Upper lobe of left lung (tissue), 6 donors: ENCODE results near the gene CARMIL3. TPM values are rescaled to one million over a fixed set of nuclear protein-coding genes. Genes with fewer than 3 reads are reported as not detected.
A peak's percentile ranks its signal among the peaks of the same experiment; 100 is the strongest.

Experiments
- ATAC-seq, 2 donors: fragments of 200-7000 bp; cut with Tn5 transposase; one replicate each; pipeline ENCODE4 v1.9.1; 2022; ENCODE audit warnings: mild to moderate bottlenecking in 2 of 2, moderate library complexity in 2 of 2; ENCODE audit not compliant: low FRiP score in 2 of 2
- DNase-seq, 2 donors: peaks; one replicate each; pipeline ENCODE4 v3.0.0-alpha.2; 2019 to 2020
- H3K27ac ChIP-seq, 4 donors: fragments of 200-600 bp; sonication (generic); one replicate each; pipeline ENCODE4 v1.5.1; 2016 to 2019
- H3K27me3 ChIP-seq, 4 donors: fragments of 200-600 bp; sonication (generic); one replicate each; pipeline ENCODE4 v1.5.1; 2017 to 2019
- H3K36me3 ChIP-seq, 4 donors: fragments of 200-600 bp; sonication (generic); one replicate each; pipeline ENCODE4 v1.5.1; 2016 to 2019
- H3K4me1 ChIP-seq, 4 donors: fragments of 200-600 bp; sonication (generic); one replicate each; pipeline ENCODE4 v1.5.1; 2018 to 2019
- H3K4me3 ChIP-seq, 4 donors: fragments of 200-600 bp; sonication (generic); one replicate each; pipeline ENCODE4 v1.5.1; 2017 to 2019; ENCODE audit warnings: mild to moderate bottlenecking in 2 of 4, moderate library complexity in 1 of 4
- H3K9me3 ChIP-seq, 4 donors: fragments of 200-600 bp; sonication (generic); one replicate each; pipeline ENCODE4 v1.5.1; 2018 to 2019
- CTCF ChIP-seq, 6 experiments: fragments of 450-650 bp in 4 of 6; fragments of 200-600 bp in 2 of 6; sonication (generic) in 2 of 6; IDR thresholded peaks; one replicate each; pipeline ENCODE4 v1.5.1; 2016 to 2019; ENCODE audit warnings: antibody characterized with exemption in 6 of 6
- EP300 ChIP-seq, 4 donors: sonication (generic); formaldehyde crosslinking; IDR thresholded peaks; one replicate each; pipeline ENCODE4 v1.5.1; 2017; ENCODE audit warnings: antibody characterized with exemption in 4 of 4, control low read depth in 2 of 4
- POLR2A ChIP-seq, 4 donors: fragments of 450-650 bp; IDR thresholded peaks; one replicate each; pipeline ENCODE4 v1.5.1; 2016 to 2017; ENCODE audit warnings: antibody characterized with exemption in 4 of 4, mild to moderate bottlenecking in 2 of 4
- POLR2AphosphoS5 ChIP-seq, 2 donors: sonication (generic); formaldehyde crosslinking; IDR thresholded peaks; one replicate each; pipeline ENCODE4 v1.5.1; 2017; ENCODE audit warnings: antibody characterized with exemption in 2 of 2
- WGBS, 2 donors: methylation state at CpG; one replicate each; pipeline ENCODE4 v1.1.5; 2017 to 2018; 5-methylcytosine and 5-hydroxymethylcytosine counted together
- total RNA-seq, 6 donors: library from RNA; depleted of rRNA in 4 of 6; stranded (reverse); fragments of >200 nt in 4 of 6; gene quantifications; one replicate each; pipeline versions ENCODE4 v1.1.0 to v1.2.1, GENCODE V29; 2016 to 2021
- donor health status: DM: no; HTN: no; CAD: no; lungs with moderate emphysema.
- donor health status: DM: no; HTN: yes; CAD: no; lungs with severe emphysema.

Gene CARMIL3
- total RNA-seq, 6 donors from 2014 or later: 0.39 to 15.7 (median 1.2) TPM

DNA sequence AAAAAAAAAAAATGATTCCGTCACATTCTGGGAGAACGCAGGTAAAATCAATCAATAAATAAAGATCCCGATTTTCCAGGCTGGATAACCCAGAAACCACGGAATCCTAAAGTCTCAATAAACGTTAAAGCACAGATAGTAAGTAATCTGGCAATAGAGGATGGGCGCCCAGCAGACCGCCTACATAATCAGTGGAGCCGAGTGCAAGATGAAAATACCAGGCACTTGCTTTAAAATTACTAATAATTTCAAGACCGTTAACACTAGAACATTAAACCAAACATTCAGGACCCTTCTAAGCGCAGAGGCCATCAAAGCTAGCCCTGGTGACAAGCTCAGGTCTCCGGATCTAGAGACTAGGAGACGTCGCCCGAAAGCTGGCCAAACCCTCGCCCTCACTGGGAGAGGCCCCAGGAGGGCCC, 61.6 kb downstream of the CARMIL3 start:
- Histone ChIP-seq H3K9me3 (no peaks in the 10 kb centered on the region), H3K36me3 (peaks cover 0 to 16% (median 11%) of the 10 kb centered on the region in 4 donors), H3K4me3 (peak overlapping the region; percentile 54 to 73 (median 67)), H3K27me3 (no peaks in the 10 kb centered on the region), H3K4me1 (peaks cover 23 to 43% (median 36%) of the 10 kb centered on the region in 4 donors), H3K27ac (peak overlapping the region; percentile 97 to 100 (median 99))
- 17 to 22% methylated on average over 14 to 15 of the region's 15 CpGs for WGBS, 2 donors
- TF ChIP-seq POLR2AphosphoS5 (IDR thresholded peaks at IDR 0.05): no peak
- no peak for TF ChIP-seq POLR2A (IDR thresholded peaks at IDR 0.05)
- TF ChIP-seq EP300 (IDR thresholded peaks at IDR 0.05): no peak
- TF ChIP-seq CTCF (IDR thresholded peaks at IDR 0.05): no peak
- DNase-seq: no peak
- no peak for ATAC-seq

DNA sequence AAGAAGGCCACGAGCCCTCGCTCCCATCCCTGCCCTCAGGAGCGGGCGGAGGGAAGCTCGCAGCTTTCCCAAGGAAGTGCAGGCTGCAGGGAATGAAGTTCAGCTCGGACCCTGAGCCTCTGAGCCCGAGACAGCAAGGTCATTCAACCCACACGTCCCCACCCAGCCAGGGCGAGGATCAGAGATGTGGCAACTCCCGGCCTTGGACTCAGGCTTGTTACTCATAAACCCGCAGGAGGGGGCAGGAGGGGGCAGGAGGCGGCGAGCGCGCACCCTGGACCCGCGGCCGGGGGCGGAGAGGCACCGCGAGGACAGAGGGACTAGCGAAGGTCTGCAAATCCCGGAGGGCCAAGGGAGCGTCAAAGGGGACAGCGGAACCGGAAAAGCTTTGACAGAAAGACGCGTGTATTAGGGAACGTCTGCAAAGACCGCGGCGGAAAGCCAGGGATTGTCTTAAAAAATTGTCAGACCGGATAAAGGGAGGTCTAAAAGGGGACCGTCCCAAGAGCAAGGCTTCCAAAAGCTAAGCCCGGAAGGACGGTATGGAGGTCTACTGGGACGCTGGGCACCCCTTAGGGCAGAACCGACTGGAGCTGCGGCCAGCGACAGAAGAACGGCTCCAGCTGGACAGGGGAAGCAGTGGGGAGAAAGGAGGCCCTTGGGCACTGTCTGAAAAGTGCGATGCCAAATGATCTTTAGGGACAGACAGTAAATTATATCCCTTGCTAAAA, 62.2 kb downstream of the CARMIL3 start:
- Histone ChIP-seq H3K27ac (peak overlapping the region; percentile 97 to 100 (median 99)), H3K9me3 (no peaks in the 10 kb centered on the region), H3K36me3 (peaks cover 2 to 22% (median 17%) of the 10 kb centered on the region in 4 donors), H3K4me3 (peak overlapping the region; percentile 54 to 73 (median 67)), H3K27me3 (no peaks in the 10 kb centered on the region), H3K4me1 (peaks cover 17 to 38% (median 30%) of the 10 kb centered on the region in 4 donors)
- DNase-seq (peak; percentile 89 to 95), ATAC-seq (peak; percentile 77 to 82)
- 0% methylated on average over 31 to 42 of the region's 42 CpGs for WGBS, 2 donors
- no peak for TF ChIP-seq CTCF (IDR thresholded peaks at IDR 0.05)
- peak; percentile 65 to 82 for TF ChIP-seq POLR2AphosphoS5 (IDR thresholded peaks at IDR 0.05)
- peak; percentile 56 to 79 (median 64) for TF ChIP-seq POLR2A (IDR thresholded peaks at IDR 0.05)

DNA sequence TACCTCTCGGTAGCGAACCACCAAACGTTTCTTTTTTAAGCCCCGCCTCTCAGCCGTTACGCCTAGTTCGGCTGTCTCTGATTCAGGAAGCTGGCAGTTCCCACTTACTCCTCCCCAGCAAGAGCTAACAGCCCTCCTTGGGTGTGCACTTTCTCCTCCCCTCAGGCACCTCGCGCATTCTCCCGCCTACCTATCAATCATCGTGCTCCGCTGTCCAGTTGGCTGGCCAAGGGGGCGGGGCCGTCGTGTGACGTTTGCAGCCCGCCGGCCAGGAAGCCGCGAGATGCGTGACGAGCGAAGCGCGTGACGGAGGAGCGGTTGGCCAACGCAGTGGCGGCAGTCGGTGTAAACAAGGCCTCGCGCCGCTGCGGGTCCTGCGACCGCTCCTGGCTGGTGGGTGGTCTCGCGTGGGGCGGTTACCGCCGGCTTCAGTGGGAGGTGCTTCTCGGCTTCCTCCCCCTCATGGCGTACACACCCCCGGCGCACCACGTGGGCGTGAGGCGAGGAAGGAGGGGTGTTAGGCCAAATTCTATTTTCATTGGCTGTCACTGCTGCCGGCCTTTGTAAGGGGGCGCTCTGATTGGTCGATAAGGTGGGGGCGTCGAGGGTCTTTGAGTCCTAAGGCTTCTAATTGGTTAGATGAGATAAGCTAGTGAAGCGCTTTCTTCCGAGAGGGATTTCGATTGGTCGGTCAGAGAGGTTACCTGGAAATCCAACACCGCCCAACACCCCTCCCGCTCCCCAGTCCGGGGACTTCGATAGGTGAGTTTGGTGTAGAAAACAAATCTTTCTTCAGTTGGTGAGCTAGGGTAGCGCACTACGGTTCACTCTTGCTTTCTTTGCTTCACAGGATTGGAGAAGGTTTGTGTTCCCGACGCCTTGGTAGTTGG, 63.0 kb downstream of the CARMIL3 start, which contains the start of the genes DCAF11 and NRL:
Gene DCAF11 (plus strand): TSS at position 246 of the 890 bp plus-strand sequence. CDS start 818 bp downstream, outside the sequence.
Gene NRL (minus strand): TSS at position 418 of the 890 bp plus-strand sequence. CDS start 32,101 bp downstream, outside the sequence.
- H3K36me3 ChIP-seq: peaks cover 10 to 30% (median 25%) of the 10 kb centered on the region in 4 donors
- no peaks in the 10 kb centered on the region for H3K27me3 ChIP-seq
- DNase-seq: peak; percentile 99
- WGBS, 2 donors: 0% methylated on average over 35 to 55 of the region's 65 CpGs
- H3K4me3 ChIP-seq: peak within 1 kb of the TSS; percentile 65 to 73 (median 68)
- peak within 1 kb of the TSS; percentile 97 to 100 (median 99) for H3K27ac ChIP-seq
- H3K4me1 ChIP-seq: peaks cover 14 to 30% (median 25%) of the 10 kb centered on the region in 4 donors
- no peaks in the 10 kb centered on the region for H3K9me3 ChIP-seq
- ATAC-seq: peak; percentile 97 to 98
- TF ChIP-seq EP300 (IDR thresholded peaks at IDR 0.05) (peak in 1 of 4 donors; percentile 88), POLR2AphosphoS5 (IDR thresholded peaks at IDR 0.05) (peak; percentile 76 to 92), POLR2A (IDR thresholded peaks at IDR 0.05) (peak in 2 of 4 donors; percentile 38 to 61), CTCF (IDR thresholded peaks at IDR 0.05) (peak in 2 of 6 experiments; percentile 10 to 35)

- Histone ChIP-seq H3K27me3 (no peaks in the 10 kb centered on the region), H3K4me1 (peaks cover 14 to 26% (median 23%) of the 10 kb centered on the region in 4 donors), H3K27ac (peak overlapping the region; percentile 97 to 100 (median 99)), H3K4me3 (peak overlapping the region; percentile 65 to 73 (median 68)), H3K9me3 (no peaks in the 10 kb centered on the region), H3K36me3 (peaks cover 16 to 38% (median 31%) of the 10 kb centered on the region in 4 donors)
- WGBS, 2 donors: 4% methylated on average over 14 of the region's 14 CpGs
- DNase-seq (no peak), ATAC-seq (no peak)
- peak in 1 of 4 donors; percentile 28 for TF ChIP-seq POLR2A (IDR thresholded peaks at IDR 0.05)
- no peak for TF ChIP-seq CTCF (IDR thresholded peaks at IDR 0.05)
Measured at GRCh38 chr14:24115422-24116127, 63.8 kb downstream of the CARMIL3 start.
